GM13977 (cell line): ENCODE results near the gene OPRM1.

ENCODE experiments used
- DNase-seq: peaks from one replicate; pipeline ENCODE4 v3.0.0; 2012; ENCODE audit warnings: low spot score
- in situ Hi-C: fragments of 300-500 bp; cut with MboI; formaldehyde crosslinking; loops from one replicate; pipeline ENCODE4 v1.12.0; 2022; ENCODE audit warnings: low sequenced_read_pairs, low pct_unique_long_range_greater_than_20kb, mixed read lengths, inconsistent platforms; ENCODE audit not compliant: unreplicated experiment
- TF ChIP-seq, protein P1 (sequence below): IDR thresholded peaks from 2 replicates; pipeline ENCODE4 v1.5.1; 2012; ENCODE audit warnings: mild to moderate bottlenecking, control low read depth; ENCODE audit not compliant: insufficient read depth; ENCODE audit errors: extremely low read depth, missing control alignments

OPRM1 gene

DNA sequence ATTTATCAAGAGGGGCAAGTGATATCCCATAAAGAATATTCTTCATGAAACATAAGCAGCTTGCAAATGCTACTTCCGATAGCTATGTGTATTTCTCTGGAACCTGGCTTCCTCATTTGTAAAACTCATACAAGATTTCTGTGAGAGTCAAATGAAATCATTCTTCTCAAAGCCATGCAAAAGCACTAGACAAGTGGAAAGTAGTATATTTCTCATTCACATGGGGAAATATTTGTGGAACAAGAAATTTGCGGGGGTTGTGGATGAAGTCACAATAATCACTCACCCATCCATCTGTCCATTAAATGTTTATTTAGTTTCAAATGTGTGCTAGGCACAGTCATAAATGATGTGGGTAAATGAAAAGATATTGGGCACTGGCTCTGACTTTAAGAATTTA, 167.1 kb downstream of the OPRM1 start:
- in situ Hi-C loops = no loop called here
- TF ChIP-seq, protein P1, sequence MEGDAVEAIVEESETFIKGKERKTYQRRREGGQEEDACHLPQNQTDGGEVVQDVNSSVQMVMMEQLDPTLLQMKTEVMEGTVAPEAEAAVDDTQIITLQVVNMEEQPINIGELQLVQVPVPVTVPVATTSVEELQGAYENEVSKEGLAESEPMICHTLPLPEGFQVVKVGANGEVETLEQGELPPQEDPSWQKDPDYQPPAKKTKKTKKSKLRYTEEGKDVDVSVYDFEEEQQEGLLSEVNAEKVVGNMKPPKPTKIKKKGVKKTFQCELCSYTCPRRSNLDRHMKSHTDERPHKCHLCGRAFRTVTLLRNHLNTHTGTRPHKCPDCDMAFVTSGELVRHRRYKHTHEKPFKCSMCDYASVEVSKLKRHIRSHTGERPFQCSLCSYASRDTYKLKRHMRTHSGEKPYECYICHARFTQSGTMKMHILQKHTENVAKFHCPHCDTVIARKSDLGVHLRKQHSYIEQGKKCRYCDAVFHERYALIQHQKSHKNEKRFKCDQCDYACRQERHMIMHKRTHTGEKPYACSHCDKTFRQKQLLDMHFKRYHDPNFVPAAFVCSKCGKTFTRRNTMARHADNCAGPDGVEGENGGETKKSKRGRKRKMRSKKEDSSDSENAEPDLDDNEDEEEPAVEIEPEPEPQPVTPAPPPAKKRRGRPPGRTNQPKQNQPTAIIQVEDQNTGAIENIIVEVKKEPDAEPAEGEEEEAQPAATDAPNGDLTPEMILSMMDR = no peak
- DNase-seq = no peak

DNA sequence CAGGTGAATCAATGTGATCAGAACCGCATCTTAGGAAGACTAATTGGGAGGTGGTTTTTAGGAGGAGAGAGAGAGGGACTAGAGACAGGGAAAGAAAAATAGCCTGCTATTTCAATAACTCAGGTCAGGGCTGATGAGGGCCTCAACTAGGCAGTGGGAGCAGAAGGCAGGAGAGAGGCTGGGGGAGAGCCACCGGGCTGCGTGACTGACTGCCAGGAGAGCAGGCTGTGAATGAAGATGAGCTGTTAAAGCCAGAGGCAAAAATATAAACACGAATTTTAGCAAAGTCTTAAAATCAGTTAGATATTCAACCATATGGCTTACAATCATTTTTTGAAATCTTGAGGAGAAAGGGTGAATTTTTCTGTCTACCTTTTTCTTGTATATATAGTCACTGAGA, 168.0 kb downstream of the OPRM1 start:
- in situ Hi-C loops = no loop called here
- no peak for DNase-seq
- TF ChIP-seq, protein P1 = no peak

DNA sequence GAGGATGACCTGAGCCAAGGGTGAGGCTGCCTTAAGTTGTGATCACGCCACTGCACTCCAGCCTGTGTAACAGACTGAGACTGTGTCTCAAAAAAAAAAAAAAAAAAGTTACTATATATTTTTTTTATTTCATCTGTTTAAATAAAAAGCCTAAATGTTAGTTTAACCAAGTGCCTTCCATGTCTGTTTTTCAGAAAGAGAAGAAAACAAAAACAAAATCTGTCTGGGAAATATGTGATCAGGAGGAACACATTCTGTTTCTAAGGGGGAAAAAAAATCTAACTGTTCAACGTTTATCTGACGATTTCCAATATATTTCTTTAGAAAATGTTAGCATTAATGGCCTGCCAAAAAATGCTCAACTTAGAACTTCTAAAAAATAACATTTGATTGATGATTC, 170.5 kb downstream of the OPRM1 start:
- TF ChIP-seq, protein P1 = no peak
- in situ Hi-C loops = no loop called here
- no peak for DNase-seq

DNA sequence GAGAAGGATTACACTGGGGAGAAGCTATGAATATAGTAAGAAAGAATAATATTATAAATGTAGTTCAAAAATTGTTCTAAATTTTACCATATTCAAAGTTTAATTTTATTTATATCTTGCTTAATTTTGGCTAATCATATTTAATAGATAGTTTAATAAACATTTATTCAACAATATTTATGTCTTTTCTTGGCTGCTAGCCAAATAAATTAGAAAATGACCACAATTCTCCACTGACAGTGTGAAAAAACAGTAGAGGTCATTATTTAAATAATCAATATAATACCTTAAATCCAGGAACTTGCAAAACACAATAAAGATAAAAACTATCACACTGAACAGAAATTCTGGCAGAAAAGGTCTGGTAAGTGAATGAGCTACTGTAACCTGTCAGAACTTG, 171.6 kb downstream of the OPRM1 start:
- in situ Hi-C loops = no loop called here
- no peak for DNase-seq
- TF ChIP-seq, protein P1 = no peak

DNA sequence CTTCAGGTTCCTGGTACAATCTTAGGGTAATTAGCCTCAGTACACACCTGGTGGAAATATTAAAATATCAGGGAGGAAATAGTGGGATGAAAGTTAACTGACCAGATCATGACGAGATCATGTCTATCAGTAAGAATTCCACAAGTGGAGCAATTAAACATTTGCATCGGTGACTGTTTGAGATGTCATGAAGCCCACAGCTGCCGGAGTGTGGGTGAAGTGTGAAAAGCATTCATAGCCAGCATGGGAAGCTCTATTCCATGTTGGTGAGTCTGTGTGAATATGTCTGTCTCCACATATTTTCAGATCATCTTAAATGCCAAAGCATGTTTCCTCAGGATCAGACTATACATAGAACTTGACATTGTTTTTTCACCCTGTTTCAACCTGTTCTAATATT, 174.7 kb downstream of the OPRM1 start:
- TF ChIP-seq, protein P1 = no peak
- no peak for DNase-seq
- in situ Hi-C loops = no loop called here

DNA sequence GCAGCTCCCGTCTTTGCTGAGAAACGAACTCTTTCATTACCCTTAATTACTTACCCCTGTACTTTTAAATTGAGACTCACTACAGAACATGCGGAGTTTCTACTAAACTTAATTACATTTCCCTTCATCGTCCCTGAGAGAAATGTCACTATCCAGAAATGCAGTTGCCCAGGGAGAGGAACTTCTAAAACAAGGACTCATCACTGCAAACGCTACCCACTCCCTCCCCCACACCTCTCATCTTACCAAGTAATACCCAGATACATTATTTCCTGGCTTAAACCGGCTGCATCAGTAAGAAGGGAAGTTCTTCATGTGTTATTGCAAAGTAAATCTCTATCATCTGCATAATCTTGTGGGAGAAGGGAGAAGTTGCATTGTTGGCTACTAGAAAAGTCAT, 179.3 kb downstream of the OPRM1 start:
- in situ Hi-C loops = no loop called here

More for the DNA sequence above, 179.3 kb downstream of the OPRM1 start:
- TF ChIP-seq, protein P1 = no peak
- DNase-seq = no peak
